Suprapubic skin (tissue), 4 donors: ENCODE data around the gene FADS6.

Experiments used
- EP300 ChIP-seq: sonication (generic); formaldehyde crosslinking; IDR thresholded peaks from one replicate; pipeline ENCODE4 v1.6.1; 2017; ENCODE audit warnings: antibody characterized with exemption
- POLR2A ChIP-seq, 2 donors: fragments of 450-650 bp; IDR thresholded peaks; one replicate each; pipeline ENCODE4 v1.6.1; 2017; ENCODE audit warnings: antibody characterized with exemption in 2 of 2, mild to moderate bottlenecking in 2 of 2, moderate library complexity in 2 of 2
- POLR2AphosphoS5 ChIP-seq, 3 donors: sonication (generic); formaldehyde crosslinking; IDR thresholded peaks; one replicate each; pipeline ENCODE4 v1.6.1; 2017; ENCODE audit warnings: antibody characterized with exemption in 3 of 3
- TF ChIP-seq, protein P1 (sequence below), 2 donors: fragments of 200-600 bp in 1 of 2; fragments of 450-650 bp in 1 of 2; sonication (generic) in 1 of 2; IDR thresholded peaks; one replicate each; pipeline ENCODE4 v1.5.1; 2016 to 2019; ENCODE audit warnings: antibody characterized with exemption in 2 of 2, mild to moderate bottlenecking in 1 of 2, moderate library complexity in 1 of 2

DNA sequence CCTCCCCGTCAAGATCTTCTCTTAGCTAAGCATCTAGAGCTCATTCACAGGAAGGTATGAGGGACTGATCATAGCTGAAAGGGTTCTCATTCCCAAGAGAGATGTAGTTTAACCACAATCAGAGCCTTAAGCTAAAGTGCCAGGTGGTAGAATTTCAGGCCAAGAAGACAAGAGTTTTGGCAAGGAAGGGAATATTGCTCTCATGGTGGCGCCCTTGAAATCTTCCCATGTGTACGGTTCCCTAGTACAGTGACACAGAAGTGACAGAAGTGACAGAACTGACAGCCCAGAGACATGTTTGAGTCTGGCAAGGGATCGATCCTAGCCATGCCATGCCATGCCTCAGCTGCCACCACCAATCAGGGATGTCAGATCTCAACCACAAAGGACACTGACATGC is 36.2 kb downstream of the FADS6 start:
- TF ChIP-seq POLR2A (IDR thresholded peaks at IDR 0.05) (no peak), POLR2AphosphoS5 (IDR thresholded peaks at IDR 0.05) (no peak), EP300 (no peak)
- TF ChIP-seq, protein P1, sequence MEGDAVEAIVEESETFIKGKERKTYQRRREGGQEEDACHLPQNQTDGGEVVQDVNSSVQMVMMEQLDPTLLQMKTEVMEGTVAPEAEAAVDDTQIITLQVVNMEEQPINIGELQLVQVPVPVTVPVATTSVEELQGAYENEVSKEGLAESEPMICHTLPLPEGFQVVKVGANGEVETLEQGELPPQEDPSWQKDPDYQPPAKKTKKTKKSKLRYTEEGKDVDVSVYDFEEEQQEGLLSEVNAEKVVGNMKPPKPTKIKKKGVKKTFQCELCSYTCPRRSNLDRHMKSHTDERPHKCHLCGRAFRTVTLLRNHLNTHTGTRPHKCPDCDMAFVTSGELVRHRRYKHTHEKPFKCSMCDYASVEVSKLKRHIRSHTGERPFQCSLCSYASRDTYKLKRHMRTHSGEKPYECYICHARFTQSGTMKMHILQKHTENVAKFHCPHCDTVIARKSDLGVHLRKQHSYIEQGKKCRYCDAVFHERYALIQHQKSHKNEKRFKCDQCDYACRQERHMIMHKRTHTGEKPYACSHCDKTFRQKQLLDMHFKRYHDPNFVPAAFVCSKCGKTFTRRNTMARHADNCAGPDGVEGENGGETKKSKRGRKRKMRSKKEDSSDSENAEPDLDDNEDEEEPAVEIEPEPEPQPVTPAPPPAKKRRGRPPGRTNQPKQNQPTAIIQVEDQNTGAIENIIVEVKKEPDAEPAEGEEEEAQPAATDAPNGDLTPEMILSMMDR (IDR thresholded peaks at IDR 0.05) = no peak
